SK-N-SH treated with all-trans-retinoic acid at 6 μM for 48 hours (cell line): Measurements from ENCODE around the gene TRIM37.

ENCODE experiments used
- ATAC-seq: fragments of 200-7000 bp; cut with Tn5 transposase; 3 replicates; pipeline ENCODE4 v1.9.1; 2020; ENCODE audit warnings: mild to moderate bottlenecking, moderate library complexity
- ARNTL ChIP-seq: fragments of 450-650 bp; formaldehyde crosslinking; IDR thresholded peaks from 2 replicates; pipeline ENCODE4 v1.5.0; 2020; ENCODE audit warnings: low read depth, mild to moderate bottlenecking, moderate library complexity, borderline replicate concordance
- BACH2 ChIP-seq: fragments of 250-450 bp; sonication (Bioruptor Pico); IDR thresholded peaks from 2 replicates; pipeline ENCODE4 v1.9.0; 2021; ENCODE audit warnings: mild to moderate bottlenecking, borderline replicate concordance
- CREB5 ChIP-seq: fragments of 250-450 bp; sonication (Bioruptor Pico); IDR thresholded peaks from 2 replicates; pipeline ENCODE4 v1.5.1; 2020; ENCODE audit warnings: low read depth, mild to moderate bottlenecking, moderate library complexity
- CSRNP3 ChIP-seq: fragments of 250-450 bp; sonication (Bioruptor Pico); IDR thresholded peaks from 2 replicates; pipeline ENCODE4 v1.5.1; 2021; ENCODE audit warnings: mild to moderate bottlenecking, moderate library complexity
- ESRRG ChIP-seq: fragments of 250-450 bp; sonication (Bioruptor Pico); IDR thresholded peaks from 2 replicates; pipeline ENCODE4 v1.6.1; 2021; ENCODE audit warnings: mild to moderate bottlenecking
- GLIS3 ChIP-seq: fragments of 250-450 bp; sonication (Bioruptor Pico); IDR thresholded peaks from 2 replicates; pipeline ENCODE4 v1.5.0; 2020; ENCODE audit warnings: mild to moderate bottlenecking, moderate library complexity
- ISL1 ChIP-seq: fragments of 250-450 bp; sonication (Bioruptor Pico); IDR thresholded peaks from 2 replicates; pipeline ENCODE4 v2.1.2; 2022; ENCODE audit warnings: mild to moderate bottlenecking, moderate library complexity
- OSR1 ChIP-seq: fragments of 250-450 bp; sonication (Bioruptor Pico); IDR thresholded peaks from 2 replicates; pipeline ENCODE4 v1.8.0; 2022; ENCODE audit warnings: moderate library complexity, mild to moderate bottlenecking, inconsistent platforms
- POU6F1 ChIP-seq: fragments of 250-450 bp; sonication (Bioruptor Pico); IDR thresholded peaks from 2 replicates; pipeline ENCODE4 v1.8.0; 2021; ENCODE audit warnings: low read depth, mild to moderate bottlenecking, moderate library complexity, borderline replicate concordance
- PPARA ChIP-seq: fragments of 250-450 bp; sonication (Bioruptor Pico); IDR thresholded peaks from 2 replicates; pipeline ENCODE4 v1.5.0; 2020; ENCODE audit warnings: mild to moderate bottlenecking, borderline replicate concordance
- RARB ChIP-seq: fragments of 250-450 bp; sonication (Bioruptor Pico); IDR thresholded peaks from 2 replicates; pipeline ENCODE4 v1.8.0; 2021; ENCODE audit warnings: mild to moderate bottlenecking, moderate library complexity
- SNAI2 ChIP-seq: fragments of 250-450 bp; sonication (Bioruptor Pico); IDR thresholded peaks from 2 replicates; pipeline ENCODE4 v1.5.0; 2020; ENCODE audit warnings: mild to moderate bottlenecking, moderate library complexity
- TCF4 ChIP-seq: fragments of 250-450 bp; sonication (Bioruptor Pico); IDR thresholded peaks from 2 replicates; pipeline ENCODE4 v1.8.0; 2021; ENCODE audit warnings: mild to moderate bottlenecking, moderate library complexity, borderline replicate concordance
- TSHZ2 ChIP-seq: fragments of 250-450 bp; sonication (Bioruptor Pico); IDR thresholded peaks from 2 replicates; pipeline ENCODE4 v1.5.0; 2020; ENCODE audit warnings: mild to moderate bottlenecking, moderate library complexity
- ZFP3 ChIP-seq: fragments of 250-450 bp; sonication (Bioruptor Pico); IDR thresholded peaks from 2 replicates; pipeline ENCODE4 v1.5.0; 2020; ENCODE audit warnings: mild to moderate bottlenecking, moderate library complexity
- ZFP30 ChIP-seq: fragments of 450-650 bp; formaldehyde crosslinking; IDR thresholded peaks from 2 replicates; pipeline ENCODE4 v1.5.0; 2022; ENCODE audit warnings: mild to moderate bottlenecking, moderate library complexity
- ZNF565 ChIP-seq: fragments of 450-650 bp; formaldehyde crosslinking; conservative IDR thresholded peaks from 2 replicates; pipeline ENCODE4 v1.5.0; 2020; ENCODE audit warnings: low read depth, mild to moderate bottlenecking, moderate library complexity
- ZNF70 ChIP-seq: fragments of 450-650 bp; formaldehyde crosslinking; IDR thresholded peaks from 2 replicates; pipeline ENCODE4 v1.5.0; 2020; ENCODE audit warnings: mild to moderate bottlenecking, moderate library complexity
- ZNF8 ChIP-seq: fragments of 450-650 bp; formaldehyde crosslinking; IDR thresholded peaks from 2 replicates; pipeline ENCODE4 v1.5.0; 2020; ENCODE audit warnings: mild to moderate bottlenecking, moderate library complexity

Gene TRIM37

GRCh38 chr17:58991718-58992331 is 114.9 kb downstream of the TRIM37 start:
- no peak for TF ChIP-seq ISL1
- no peak for TF ChIP-seq TCF4 (CRISPR knock-in tag)
- TF ChIP-seq ARNTL = no peak
- no peak for TF ChIP-seq ZFP30
- no peak for TF ChIP-seq PPARA (CRISPR knock-in tag)
- TF ChIP-seq SNAI2 (CRISPR knock-in tag) = no peak
- TF ChIP-seq ZNF8 (CRISPR knock-in tag) = no peak
- TF ChIP-seq ZNF565 (CRISPR knock-in tag) = no peak
- no peak for TF ChIP-seq BACH2 (CRISPR knock-in tag)
- TF ChIP-seq TSHZ2 = no peak
- no peak for TF ChIP-seq CREB5 (CRISPR knock-in tag)
- no peak for TF ChIP-seq POU6F1 (CRISPR knock-in tag)
- TF ChIP-seq GLIS3 (CRISPR knock-in tag) = no peak
- no peak for TF ChIP-seq CSRNP3 (CRISPR knock-in tag)
- TF ChIP-seq ZFP3 (CRISPR knock-in tag) = no peak
- peak; percentile 56 for ATAC-seq

- TF ChIP-seq CREB5 (CRISPR knock-in tag) (no peak), ZNF70 (CRISPR knock-in tag) (no peak), ZFP30 (no peak), GLIS3 (CRISPR knock-in tag) (no peak), CSRNP3 (CRISPR knock-in tag) (no peak), OSR1 (CRISPR knock-in tag) (no peak), ZNF565 (CRISPR knock-in tag) (no peak), RARB (CRISPR knock-in tag) (no peak), ISL1 (no peak)
- no peak for ATAC-seq
Observed at GRCh38 chr17:58989629-58990028, 117.1 kb downstream of the TRIM37 start.

DNA sequence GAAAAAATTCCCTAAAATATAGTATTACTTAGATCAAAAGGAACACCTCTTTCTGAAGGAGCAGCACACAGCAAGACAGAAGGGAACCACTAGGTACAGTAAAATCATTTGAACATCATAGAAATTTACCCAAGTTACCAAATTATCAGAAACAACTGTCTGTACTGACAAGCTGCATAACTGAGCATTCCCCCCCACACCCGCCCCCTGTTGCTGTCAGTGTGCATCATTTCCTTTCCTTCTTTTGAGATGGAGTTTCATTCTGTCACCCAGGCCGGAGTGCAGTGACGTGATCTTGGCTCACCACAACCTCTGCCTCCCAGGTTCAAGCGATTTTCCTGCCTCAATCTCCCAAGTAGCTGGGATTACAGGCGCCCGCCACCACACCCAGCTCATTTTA is 120.7 kb downstream of the TRIM37 start:
- ATAC-seq = no peak
- TF ChIP-seq CREB5 (CRISPR knock-in tag) (no peak), BACH2 (CRISPR knock-in tag) (no peak), ZFP30 (no peak), ESRRG (CRISPR knock-in tag) (no peak), OSR1 (CRISPR knock-in tag) (no peak)
